GOT3 (cell line): ENCODE measurements around the gene WWOX.

Experiments used
- DNase-seq: peaks from one replicate; lab custom pipeline; 2025; ENCODE audit warnings: mixed read lengths; lab: John Stamatoyannopoulos, UW

WWOX gene

DNA sequence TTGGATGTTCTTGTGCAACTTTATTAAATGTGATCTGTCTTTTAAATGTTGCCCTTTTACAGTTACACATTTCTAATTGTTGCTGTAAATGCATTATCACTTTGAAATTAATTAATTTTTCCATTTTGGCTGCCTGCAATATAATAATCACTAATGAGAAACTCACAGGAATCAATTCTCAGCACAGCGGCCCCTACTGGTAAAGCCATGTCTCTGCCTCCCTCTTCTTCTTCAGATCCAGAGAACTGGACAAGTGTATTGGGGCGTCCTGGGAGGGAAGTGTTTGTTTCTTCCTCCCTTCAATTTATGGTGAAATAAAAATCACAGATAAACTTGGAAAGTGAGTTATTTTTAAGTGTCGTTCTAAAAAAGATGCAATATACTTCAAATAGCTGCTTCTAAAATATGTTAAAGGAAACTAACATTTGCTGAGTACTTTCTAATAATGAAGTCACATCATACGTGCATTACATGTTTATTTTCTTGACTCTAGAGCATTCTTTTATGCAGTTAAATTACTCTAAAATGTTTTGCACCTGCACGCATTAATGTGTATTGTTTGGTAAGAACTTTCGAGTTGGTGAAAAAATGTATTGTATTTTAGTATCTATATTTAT is 338.0 kb downstream of the WWOX start:
- no peak for DNase-seq

DNA sequence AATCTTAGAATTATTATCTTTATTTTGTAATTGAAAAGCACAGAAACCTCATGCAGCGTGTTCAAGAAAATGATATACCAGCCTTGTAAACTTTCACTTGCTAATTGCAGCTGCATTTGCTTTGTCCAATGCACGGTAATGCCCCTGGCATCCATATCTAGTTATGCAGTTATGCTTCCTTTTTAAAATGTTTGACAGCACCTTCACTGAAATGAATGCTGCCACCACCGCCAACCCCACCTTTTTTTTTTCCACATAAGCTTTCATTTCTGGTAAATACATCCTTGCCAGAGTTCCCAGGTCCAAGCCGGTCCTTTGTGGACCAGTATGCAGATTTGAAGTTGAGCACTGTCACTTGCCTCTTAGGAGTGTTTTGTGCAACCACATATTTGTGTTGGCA is 338.8 kb downstream of the WWOX start:
- no peak for DNase-seq

DNA sequence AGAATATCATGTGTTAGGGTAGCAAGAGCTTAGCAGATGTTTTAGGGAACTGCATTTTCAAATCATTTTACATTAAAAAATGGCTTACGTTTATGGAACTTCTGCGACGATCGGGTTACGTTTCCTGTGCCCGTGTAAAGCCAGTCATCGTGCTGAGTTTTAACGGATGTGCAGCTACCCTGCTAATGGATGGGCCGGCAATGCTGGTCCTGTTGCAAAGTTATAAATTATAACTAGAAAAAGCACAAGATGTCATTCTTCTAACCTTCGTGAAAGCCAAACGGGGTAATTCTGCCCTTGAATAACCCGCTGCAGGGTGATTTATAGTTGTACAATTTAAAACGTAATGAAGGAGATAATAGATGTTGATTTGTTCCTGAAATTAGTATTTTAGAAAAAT is 339.2 kb downstream of the WWOX start:
- DNase-seq: no peak

DNA sequence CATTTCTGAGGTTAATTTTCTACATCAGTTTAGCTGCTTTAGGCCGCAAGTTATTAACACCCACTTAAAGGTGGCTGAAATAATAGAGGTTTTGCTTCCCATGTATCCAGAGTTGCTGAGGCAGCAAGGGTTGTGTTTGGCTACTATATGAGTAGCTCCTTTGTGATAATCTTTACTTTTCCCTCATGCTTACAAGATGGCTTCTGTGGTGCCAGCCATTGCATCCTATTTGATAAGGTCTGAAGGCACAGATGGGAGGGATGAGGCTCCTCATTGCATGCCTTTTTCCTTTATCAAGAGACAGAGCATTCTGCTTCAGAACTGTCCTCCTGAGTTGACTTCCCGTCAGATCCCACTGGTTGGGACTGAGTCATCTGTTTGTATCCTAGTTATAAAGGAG is 340.2 kb downstream of the WWOX start:
- DNase-seq: no peak

DNA sequence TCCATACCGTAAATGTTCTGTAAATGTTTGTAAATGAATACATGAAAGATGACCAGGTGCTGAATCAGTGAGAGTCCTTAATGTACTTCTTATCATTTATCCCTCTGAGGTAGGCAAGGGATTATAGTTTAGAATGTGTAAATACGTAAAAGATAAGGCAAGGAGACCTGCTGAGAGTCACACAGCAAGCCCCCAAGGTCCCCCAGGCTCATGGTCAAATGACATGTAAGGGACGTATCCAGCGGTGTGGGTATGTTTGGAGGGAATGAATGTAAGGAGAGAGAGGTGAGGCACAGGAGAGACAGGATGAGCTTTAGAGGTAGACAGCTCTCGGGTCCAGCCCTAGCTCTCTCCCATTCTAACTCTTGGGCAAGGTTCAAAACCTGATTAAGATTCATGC is 341.8 kb downstream of the WWOX start:
- DNase-seq: no peak

DNA sequence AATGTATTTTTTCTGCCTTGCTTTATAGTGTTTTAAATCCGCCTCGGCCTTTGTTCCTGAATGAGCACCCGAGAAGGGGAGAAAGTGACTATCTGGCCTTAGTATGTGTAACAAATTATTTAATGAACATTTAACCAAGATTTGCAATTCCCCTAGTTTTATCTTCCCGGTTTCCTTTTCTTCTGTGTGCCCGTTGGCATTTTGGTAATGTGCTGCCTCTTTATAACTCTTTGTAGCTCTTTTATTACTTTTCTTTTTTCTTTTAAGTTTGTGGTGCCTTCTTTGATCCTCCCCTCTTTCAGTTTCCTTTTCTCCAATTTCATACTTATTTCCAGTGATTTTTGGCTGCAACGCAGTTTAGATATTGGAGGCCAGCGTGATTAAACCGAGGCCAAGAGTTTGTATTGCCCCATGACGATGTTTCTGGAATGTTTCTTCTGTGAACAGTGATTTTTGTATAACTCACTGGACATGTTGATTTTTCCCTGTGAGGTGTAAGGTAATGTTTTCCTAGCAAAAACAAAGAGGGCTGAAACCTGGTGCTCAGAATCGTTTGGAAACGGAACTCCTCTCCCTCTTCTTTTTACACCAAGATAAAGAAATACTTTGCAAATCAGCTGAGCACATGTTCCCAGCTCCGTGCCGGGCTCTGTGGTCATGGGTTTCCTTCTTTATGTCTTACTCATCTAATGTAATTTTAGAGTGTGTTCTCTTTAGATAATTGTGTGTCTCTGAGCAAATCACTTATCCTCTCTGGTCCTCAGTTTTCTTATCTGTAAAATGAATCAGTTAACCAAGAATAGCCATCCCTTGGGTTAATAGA is 344.3 kb downstream of the WWOX start:
- DNase-seq: no peak

DNA sequence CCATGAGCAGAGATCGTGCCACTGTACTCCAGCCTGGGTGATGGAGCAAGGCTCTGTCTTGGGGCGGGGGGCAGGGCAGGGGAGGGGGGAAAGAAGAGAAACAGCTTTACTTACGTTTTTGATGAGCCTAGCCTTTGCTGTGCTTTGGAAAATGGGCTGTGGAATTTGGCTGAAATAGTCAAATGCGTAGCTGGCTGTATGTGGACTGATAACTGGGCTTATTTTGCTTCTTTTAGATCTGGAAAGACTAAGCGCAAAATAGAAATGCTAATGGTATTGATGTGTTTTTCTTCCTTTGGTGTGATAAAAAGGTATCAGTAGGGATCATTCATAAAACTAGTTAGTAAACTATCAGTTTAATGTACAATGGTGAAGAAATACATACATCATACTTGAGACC is 346.4 kb downstream of the WWOX start:
- no peak for DNase-seq

DNA sequence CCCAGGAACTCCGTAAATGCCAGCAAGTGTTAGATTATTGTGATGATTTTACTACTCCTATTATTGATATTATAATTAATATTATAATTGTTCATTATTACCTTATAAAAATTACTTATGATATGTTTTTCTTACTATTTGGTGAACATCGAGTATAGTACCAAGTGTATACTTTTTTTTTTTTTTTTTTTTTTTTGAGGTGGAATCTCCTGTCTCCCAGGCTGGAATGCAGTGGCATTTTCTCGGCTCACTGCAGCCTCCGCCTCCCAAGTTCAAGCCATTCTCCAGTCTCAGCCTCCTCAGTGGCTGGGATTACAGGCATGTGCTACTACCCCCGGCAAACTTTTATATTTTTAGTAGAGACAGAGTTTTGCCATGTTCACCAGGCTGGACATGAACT is 347.0 kb downstream of the WWOX start:
- no peak for DNase-seq

DNA sequence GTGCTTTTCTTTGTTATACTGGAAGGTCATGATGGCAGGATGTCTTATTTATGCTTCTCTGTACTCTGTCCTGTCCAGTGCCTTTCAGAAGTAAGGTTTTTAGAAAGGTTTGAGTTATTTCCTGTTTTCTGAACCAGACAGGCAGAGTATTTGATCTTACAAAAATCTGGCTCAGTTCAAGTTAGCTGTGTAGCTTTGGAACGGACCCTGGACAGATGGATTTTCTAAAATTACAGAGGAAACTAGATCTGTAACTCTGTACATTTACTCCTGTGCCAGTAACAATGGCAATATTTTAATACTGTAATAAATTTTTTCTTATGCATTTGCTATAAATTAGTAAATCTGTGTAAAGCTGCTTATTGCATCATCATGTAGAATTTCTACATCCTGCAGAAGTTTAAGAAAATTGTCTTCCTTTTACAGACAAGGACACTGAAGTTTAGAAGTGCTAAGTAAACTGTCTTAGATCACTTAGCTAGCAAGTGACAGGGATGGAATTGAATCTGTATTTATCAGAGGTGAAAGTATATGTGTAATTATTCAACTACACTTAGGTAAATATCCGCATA is 347.6 kb downstream of the WWOX start:
- DNase-seq: no peak

DNA sequence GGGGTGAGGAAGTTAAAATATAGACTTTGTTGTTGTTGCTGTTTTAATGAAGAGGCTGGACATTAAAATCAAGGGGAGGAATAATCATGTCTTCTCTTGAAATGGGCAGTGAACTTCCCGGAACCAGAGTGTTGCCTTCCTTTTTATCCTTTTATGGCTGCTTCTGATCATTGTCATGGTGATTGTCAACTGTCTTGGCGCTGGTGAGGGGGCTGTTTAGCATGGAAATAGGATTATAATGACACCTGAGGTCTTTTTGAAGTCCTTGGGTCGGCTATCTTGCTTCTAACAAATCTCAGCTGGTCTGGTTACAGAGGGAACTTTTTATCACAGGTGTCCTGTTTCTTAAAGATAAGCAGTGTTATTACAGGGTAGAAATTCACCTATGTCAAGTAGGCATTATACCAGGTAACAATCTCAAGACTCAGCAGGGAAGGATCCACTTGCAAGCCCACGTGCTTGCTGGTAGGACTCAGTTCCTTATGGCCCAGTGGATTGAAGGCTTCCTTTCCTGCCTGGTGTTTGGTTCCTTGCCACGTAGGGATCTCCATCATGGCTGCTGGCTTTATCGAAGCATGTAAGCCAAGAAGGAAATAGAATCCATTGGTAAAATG is 349.3 kb downstream of the WWOX start:
- DNase-seq: no peak

DNA sequence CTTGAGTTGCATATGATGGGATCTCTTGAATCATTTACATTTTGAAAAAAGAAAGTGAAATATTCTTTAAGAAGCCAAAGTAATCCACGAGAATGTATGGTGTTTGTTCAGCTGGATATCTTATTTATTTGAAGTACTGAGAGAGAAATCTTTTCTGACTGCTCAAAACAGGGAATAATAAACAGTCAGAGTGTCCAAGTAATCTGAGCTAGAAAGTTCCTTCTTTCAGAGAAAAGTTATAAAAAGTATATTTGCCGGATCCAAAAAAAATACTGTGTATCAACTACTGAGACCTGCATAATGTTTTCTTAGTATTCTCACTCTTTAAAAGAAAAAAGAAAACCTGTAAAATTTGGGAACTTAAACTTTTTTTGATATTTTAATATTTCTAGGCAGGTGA is 350.8 kb downstream of the WWOX start:
- DNase-seq: no peak

DNA sequence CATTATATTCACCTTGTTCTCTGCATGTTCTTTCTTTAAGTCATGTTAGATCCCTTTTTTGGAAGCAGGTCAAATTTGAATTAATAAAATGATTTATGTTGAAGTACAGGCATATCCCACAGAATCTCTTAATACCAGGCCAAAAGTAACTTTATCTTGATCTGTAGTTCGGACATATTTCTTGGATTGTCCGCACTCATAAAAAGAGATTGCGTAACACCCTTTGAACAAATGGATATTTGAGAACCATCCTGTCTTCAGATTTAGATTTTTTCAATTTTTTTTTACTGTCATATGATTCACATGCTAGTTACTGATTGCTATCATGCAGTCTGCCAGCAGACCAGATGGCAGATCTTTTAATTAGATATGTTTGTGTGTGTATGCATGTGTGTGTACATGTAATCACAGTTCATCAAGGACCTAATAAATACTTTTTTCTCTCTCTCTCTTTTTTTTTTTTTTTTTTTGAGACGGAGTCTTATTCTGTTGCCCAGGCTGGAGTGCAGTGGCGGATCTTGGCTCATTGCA is 352.6 kb downstream of the WWOX start:
- DNase-seq: no peak

DNA sequence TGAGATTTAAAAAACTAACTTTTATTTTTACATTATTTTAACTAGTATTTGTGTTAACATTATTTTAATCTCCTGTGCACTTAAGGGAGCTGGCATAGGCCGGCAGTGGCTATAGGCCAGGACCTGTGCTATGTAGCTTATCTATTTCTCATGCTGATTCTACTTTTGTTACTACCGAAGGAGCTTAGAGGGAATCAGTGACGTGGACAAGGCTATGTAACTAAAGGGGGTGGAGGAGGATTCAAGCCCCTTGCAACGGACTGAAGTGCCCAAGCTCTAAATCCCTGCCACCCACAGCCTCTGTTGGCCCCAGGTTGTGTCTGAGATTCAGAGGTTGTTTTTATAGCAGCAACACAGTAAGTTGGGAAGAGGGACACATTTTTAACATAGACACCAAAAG is 356.4 kb downstream of the WWOX start:
- DNase-seq: no peak

DNA sequence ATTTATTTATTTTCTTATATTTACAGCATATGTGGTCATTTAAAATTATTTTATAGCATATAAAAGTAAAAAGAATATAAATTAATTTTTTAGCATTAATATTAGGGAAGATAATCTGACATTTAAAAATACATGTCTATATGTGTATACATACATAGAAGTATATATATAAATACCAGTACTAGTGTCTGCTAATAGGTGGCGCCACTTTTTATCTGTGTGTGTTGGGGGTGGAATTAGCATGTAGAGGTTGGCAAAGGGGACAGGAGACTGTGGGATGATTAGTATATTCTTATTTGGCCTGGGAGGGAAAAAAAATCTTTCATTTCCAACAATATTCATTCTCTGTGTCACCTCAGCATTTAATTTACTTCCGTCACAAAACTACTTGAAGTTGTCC is 359.1 kb downstream of the WWOX start:
- DNase-seq: no peak

DNA sequence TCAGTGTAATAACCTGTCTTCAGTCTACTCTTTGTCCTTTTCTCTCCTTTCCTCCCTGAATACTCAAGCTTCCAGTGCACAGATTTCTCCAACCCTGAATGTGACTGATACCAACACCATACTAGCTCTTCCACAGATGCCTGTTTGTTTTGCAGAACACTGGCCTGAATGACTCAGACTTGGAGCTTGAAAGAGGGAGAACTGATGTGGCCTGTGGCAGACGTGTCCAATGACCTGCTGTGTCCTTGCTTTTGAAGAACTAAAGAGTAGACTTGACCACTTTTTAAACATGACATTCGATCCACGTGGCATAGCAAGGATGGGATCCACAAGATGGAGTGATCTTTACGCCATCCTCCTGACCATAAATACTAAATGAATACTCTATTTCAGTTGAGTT is 361.0 kb downstream of the WWOX start:
- DNase-seq: no peak

DNA sequence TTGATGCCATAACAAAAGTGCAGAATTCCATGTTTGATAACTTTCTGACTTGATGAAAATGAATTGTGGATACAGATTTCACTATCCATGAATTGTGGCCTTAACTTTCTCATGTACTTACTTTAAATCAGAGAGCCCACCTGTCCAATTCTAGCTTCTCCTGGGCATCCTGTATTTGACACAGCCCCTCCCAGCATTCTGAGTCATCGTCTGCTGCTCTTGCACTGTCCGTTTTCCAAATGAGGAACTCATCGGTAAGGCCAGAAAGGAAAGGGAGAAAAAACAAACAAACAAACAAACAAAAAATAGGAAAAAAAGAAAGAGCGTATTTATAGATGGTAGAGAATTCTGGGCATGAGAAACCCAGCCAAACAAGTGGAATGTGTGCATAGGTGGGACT is 361.6 kb downstream of the WWOX start:
- DNase-seq: no peak

DNA sequence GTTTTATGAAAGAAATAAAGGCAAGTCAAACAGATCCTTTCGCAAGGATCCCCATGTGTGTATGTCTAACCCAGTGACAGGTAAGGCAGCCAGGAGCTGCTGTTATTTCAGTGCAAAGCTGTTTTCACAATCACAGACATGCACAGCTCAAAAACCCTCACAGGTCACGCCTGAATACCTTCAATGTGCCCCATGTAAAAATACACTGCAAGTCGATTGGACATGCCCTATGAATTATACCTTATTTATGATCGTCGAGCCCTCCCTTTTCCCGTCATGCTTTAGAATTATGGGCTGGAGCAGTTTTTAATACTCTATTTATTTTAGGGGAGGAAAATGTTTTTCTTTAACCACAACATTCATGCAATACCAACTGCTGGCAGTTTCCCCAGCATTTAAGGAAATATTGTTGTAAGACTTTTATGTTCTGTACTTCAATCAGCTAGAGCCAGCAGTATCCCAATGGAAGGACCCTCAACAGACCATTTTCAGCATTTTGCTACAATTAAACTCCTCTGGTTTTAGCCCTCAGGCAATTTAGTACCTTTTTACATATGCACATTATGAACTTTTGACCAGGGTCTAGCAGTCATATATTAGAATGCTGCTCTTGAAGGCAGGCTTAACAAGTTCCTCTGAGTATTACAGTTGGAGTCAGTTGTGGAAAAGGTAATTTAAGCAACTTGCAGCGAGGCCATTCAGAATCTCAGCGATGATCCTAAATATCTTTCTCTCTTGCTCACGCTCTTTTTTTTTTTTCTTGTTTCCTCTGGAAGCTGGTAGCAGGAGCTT is 362.2 kb downstream of the WWOX start:
- DNase-seq: no peak

DNA sequence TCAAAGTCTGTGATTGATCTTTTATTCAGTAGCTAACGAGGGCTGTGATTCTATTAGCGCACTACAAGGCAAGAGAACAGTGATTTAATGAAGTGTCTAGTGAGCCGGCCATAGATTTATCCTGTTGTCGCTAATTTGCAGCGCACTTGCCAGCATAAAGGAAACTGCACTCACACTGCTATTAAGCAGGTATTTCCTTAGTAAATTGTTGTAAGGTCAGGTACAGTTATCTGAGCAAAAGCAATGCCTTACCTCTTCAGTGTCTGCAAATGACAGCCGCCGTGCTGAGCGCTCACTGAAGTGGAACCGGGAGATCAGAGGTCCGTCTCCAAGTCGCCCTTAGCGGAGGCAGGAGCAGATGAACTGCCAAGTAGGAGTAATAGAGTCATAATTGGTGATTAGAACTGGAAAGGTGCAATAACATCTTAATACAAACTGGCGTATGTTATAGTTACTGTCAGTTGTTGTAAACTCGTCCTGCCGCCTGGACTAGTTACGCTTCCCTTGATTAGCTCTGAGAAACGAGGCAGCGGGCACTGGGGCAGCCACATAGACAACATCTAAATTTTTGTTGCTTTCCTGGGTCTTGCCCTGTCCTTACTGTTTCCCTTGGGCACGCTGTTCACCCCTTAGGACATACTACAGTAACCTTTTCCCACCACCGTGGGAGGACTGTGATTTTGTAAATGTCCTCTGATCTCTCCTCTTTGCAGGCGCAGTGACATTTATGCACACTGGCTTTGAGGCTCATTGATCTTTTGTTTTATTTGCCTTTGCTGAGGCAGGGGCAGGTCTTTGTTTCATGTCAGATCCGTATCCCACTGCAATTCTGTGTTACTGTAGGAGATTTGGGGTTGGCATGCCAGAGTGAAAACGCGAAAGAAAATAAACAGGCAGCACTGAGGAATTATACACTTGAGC is 363.1 kb downstream of the WWOX start:
- DNase-seq: no peak

DNA sequence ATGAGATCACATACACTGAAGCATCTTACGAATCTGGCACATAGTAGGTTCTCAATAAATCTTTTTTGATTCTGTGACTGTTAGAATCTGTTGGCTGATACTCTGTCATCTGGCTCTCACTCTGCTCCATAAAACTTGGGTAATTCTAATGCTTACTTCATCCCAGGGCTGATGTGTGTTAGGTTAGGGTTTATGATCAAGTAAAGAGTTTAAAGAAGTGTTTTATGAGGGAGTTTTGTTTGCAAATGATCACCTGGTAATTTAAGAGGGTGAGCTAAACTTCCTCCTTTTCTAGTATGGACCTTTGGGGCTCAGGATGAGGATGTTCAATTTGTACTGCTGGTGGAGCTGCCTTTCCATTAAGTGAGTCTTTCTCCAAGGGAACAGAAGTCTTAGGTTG is 364.1 kb downstream of the WWOX start:
- no peak for DNase-seq

DNA sequence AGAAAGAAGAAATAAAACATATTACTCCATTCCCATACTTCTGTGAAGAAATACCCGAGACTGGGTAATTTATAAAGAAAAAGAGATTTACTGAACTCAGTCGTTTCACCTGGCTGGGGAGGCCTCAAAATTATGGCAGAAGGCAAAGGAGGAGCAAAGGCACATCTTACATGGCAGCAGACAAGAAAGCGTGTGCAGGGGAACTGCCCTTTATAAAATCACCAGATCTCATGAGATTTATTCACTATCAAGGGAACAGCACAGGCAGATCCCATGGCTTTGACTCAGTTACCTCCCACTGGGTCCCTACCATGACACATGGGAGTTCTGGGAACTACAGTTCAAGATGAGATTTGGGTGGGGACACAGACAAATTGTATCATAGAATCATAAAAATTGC is 365.4 kb downstream of the WWOX start:
- DNase-seq: no peak

DNA sequence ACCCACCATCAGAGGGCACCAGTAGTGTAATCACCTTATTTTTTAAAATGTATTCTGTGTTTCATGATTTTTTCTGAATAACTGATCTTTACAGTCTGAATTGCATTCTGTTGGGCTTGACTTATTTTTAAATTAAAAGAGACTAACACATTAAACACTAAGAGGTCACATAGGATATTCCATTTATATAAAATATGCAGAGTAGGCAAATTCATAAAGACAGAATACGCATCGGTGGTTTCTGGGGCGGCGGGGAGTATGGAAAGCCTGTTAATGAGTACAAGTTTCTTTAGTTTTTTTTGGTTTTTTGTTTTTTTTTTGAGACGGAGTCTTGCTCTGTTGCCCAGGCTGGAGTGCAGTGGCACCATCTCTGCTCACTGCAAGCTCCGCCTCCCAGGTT is 366.3 kb downstream of the WWOX start:
- no peak for DNase-seq
